Gastroesophageal sphincter (tissue), 3 donors: Measurements from ENCODE around the gene VWA2.

Source experiments
- EP300 ChIP-seq: sonication (generic); formaldehyde crosslinking; IDR thresholded peaks from one replicate; pipeline ENCODE4 v1.6.1; 2017; ENCODE audit warnings: antibody characterized with exemption, mild to moderate bottlenecking
- TF ChIP-seq, protein P1 (sequence below), 4 experiments: fragments of 200-600 bp in 2 of 4; fragments of 450-650 bp in 2 of 4; sonication (generic) in 1 of 4; IDR thresholded peaks; one replicate each; pipeline ENCODE4 v1.5.1; 2017 to 2019; ENCODE audit warnings: antibody characterized with exemption in 4 of 4, mild to moderate bottlenecking in 2 of 4, moderate library complexity in 2 of 4

DNA sequence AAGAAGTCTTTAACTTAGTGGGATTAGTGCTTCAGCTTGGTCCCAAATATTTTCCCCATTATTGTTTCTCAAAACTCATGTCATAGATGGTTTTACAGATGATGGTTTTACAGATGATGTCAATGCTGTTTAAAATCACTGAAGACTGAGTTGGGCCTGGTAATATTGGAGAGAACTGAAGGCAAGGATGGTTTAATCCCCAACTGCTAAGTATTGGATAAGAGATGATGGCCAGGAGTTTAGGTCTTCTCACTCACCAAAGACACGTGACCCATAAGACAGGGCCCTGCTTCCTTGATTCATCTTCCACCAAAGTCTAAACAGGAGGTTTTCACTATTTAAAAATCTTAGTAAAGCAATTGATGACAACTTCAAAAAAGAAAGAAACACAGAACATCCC, 56.3 kb downstream of the VWA2 start:
- TF ChIP-seq, protein P1, sequence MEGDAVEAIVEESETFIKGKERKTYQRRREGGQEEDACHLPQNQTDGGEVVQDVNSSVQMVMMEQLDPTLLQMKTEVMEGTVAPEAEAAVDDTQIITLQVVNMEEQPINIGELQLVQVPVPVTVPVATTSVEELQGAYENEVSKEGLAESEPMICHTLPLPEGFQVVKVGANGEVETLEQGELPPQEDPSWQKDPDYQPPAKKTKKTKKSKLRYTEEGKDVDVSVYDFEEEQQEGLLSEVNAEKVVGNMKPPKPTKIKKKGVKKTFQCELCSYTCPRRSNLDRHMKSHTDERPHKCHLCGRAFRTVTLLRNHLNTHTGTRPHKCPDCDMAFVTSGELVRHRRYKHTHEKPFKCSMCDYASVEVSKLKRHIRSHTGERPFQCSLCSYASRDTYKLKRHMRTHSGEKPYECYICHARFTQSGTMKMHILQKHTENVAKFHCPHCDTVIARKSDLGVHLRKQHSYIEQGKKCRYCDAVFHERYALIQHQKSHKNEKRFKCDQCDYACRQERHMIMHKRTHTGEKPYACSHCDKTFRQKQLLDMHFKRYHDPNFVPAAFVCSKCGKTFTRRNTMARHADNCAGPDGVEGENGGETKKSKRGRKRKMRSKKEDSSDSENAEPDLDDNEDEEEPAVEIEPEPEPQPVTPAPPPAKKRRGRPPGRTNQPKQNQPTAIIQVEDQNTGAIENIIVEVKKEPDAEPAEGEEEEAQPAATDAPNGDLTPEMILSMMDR (IDR thresholded peaks at IDR 0.05): no peak
- TF ChIP-seq EP300: no peak
